ENCODE measurements around the gene SZRD1. TPM values are rescaled to one million over a fixed set of nuclear protein-coding genes. Genes with fewer than 3 reads are reported as not detected.
"Not testable (repeated sequence)": the region's sequence is repeated elsewhere in the genome, so short reads cannot be mapped to it uniquely, and the experiment has no call there.

SZRD1 gene
- polyA plus RNA-seq, 3 donors, result 30.1 to 93.6 (median 84.9) TPM

GRCh38 chr1:16356867-16357266, 10.2 kb upstream of the SZRD1 start:
- no peak overlapping the region for H3K27ac ChIP-seq (ENCODE audit: low read depth, low read length)
- WGBS, 3 donors, result 82 to 86% (median 83%) methylated on average over 3 of the region's 3 CpGs

GRCh38 chr1:16365146-16365498, 1.9 kb upstream of the SZRD1 start:
- not testable (repeated sequence) for H3K27ac ChIP-seq (ENCODE audit: low read depth, low read length)
- 46 to 61% (median 50%) methylated on average over 3 of the region's 3 CpGs for WGBS, 3 donors

- 0 to 1% (median 0%) methylated on average over 32 to 47 of the region's 47 CpGs for WGBS, 3 donors
Measured at GRCh38 chr1:16367258-16367967, 371 bp downstream of the SZRD1 start.

GRCh38 chr1:16367968-16368890, 1.2 kb downstream of the SZRD1 start:
- peak overlapping the region; percentile 82 for H3K27ac ChIP-seq (ENCODE audit: low read depth, low read length)
- WGBS, 3 donors, result 2 to 4% (median 3%) methylated on average over 24 of the region's 24 CpGs

More at GRCh38 chr1:16367258-16367967, 371 bp downstream of the SZRD1 start:
- H3K27ac ChIP-seq (ENCODE audit: low read depth, low read length), result peak overlapping the region; percentile 82

GRCh38 chr1:16369821-16370220, 2.8 kb downstream of the SZRD1 start:
- H3K27ac ChIP-seq (ENCODE audit: low read depth, low read length), result no peak overlapping the region
- 73 to 93% (median 83%) methylated on average over 4 of the region's 4 CpGs for WGBS, 3 donors

- WGBS, 3 donors, result 74 to 84% (median 78%) methylated on average over 5 of the region's 5 CpGs
- no peak overlapping the region for H3K27ac ChIP-seq (ENCODE audit: low read depth, low read length)
Measured at GRCh38 chr1:16371725-16372124, 4.7 kb downstream of the SZRD1 start.

GRCh38 chr1:16372535-16373285, 5.7 kb downstream of the SZRD1 start:
- WGBS, 3 donors, result 82 to 86% (median 85%) methylated on average over 3 of the region's 3 CpGs

GRCh38 chr1:16374266-16374665, 7.2 kb downstream of the SZRD1 start:
- WGBS, 3 donors, result 86 to 89% (median 88%) methylated on average over 3 of the region's 3 CpGs
- H3K27ac ChIP-seq (ENCODE audit: low read depth, low read length), result no peak overlapping the region

More at GRCh38 chr1:16372535-16373285, 5.7 kb downstream of the SZRD1 start:
- no peak overlapping the region for H3K27ac ChIP-seq (ENCODE audit: low read depth, low read length)

- WGBS, 3 donors, result 46 to 57% (median 57%) methylated on average over 15 of the region's 15 CpGs
- no peak overlapping the region for H3K27ac ChIP-seq (ENCODE audit: low read depth, low read length)
Measured at GRCh38 chr1:16375521-16376340, 8.7 kb downstream of the SZRD1 start.

- WGBS, 3 donors, result 65 to 84% (median 82%) methylated on average over 4 of the region's 4 CpGs
Measured at GRCh38 chr1:16376971-16377370, 9.9 kb downstream of the SZRD1 start.

GRCh38 chr1:16378443-16378842, 11.4 kb downstream of the SZRD1 start:
- no peak overlapping the region for H3K27ac ChIP-seq (ENCODE audit: low read depth, low read length)
- 65 to 86% (median 84%) methylated on average over 7 of the region's 7 CpGs for WGBS, 3 donors

More at GRCh38 chr1:16376971-16377370, 9.9 kb downstream of the SZRD1 start:
- no peak overlapping the region for H3K27ac ChIP-seq (ENCODE audit: low read depth, low read length)

- WGBS, 3 donors, result 69 to 78% (median 77%) methylated on average over 4 of the region's 4 CpGs
- H3K27ac ChIP-seq (ENCODE audit: low read depth, low read length), result no peak overlapping the region
Measured at GRCh38 chr1:16380868-16381267, 13.8 kb downstream of the SZRD1 start.

GRCh38 chr1:16383888-16384287, 16.8 kb downstream of the SZRD1 start:
- H3K27ac ChIP-seq (ENCODE audit: low read depth, low read length), result no peak overlapping the region
- WGBS, 3 donors, result 90 to 97% (median 94%) methylated on average over 5 of the region's 5 CpGs

GRCh38 chr1:16385659-16386453, 18.8 kb downstream of the SZRD1 start:
- WGBS, 3 donors, result 88 to 91% (median 89%) methylated on average over 9 of the region's 9 CpGs
- H3K27ac ChIP-seq (ENCODE audit: low read depth, low read length), result no peak overlapping the region

GRCh38 chr1:16386454-16387113, 19.5 kb downstream of the SZRD1 start:
- WGBS, 3 donors, result 41 to 56% (median 44%) methylated on average over 5 of the region's 5 CpGs

More at GRCh38 chr1:16386454-16387113, 19.5 kb downstream of the SZRD1 start:
- no peak overlapping the region for H3K27ac ChIP-seq (ENCODE audit: low read depth, low read length)
